ENCODE data around the gene CCDC70. TPM values are rescaled to one million over a fixed set of nuclear protein-coding genes. Genes with fewer than 3 reads are reported as not detected.

Gene CCDC70
- total RNA-seq, 4 donors from 2014 or later: not detected

DNA sequence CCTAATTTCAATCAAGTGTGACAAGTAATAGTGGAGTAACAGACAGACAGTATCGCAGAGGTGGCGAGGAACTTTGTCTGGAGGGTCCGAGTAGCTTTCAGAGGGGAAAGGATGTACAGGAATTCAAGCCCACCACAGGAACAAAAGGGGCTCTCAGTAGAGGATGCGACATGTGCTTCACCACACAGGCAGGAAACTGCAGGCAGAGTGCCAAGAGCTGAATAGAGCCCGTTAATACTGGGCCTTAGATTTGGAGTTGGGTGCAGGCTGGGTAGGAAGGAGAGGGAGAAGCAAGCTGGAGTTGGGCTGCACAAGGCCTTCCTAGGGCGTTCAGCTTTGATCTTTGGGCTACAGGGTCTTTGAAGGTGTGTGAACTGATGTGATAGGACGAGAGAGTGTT, 1.2 kb downstream of the CCDC70 start:
- Histone ChIP-seq H3K27me3 (no peaks in the 10 kb centered on the region), H3K36me3 (no peaks in the 10 kb centered on the region), H3K27ac (no peak overlapping the region), H3K4me1 (no peaks in the 10 kb centered on the region), H3K9me3 (no peaks in the 10 kb centered on the region), H3K4me3 (no peak overlapping the region)
- 52 to 63% methylated on average over 3 to 7 of the region's 7 CpGs for WGBS, 2 donors (ENCODE audit: low coverage in 1 of 2)
- no peak for TF ChIP-seq POLR2AphosphoS5 (IDR thresholded peaks at IDR 0.05)
- no peak for TF ChIP-seq POLR2A (IDR thresholded peaks at IDR 0.05)
- no peak for TF ChIP-seq EP300 (IDR thresholded peaks at IDR 0.05)
- TF ChIP-seq CTCF (IDR thresholded peaks at IDR 0.05): no peak
- ATAC-seq: no peak

DNA sequence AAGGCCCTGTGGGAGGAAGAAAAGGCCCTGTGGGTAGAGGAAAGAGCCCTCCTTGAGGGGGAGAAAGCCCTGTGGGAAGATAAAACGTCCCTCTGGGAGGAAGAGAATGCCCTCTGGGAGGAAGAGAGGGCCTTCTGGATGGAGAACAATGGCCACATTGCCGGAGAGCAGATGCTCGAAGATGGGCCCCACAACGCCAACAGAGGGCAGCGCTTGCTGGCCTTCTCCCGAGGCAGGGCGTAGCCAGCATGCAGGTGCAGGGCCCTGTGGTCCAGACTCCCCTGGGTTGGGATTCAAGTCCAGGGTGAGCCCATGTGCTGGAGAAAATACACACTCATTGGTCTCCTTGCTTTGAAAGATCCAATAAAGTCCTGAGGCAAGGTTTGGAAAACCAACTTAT, 4.1 kb downstream of the CCDC70 start:
- Histone ChIP-seq H3K9me3 (no peaks in the 10 kb centered on the region), H3K27me3 (no peaks in the 10 kb centered on the region), H3K4me1 (no peaks in the 10 kb centered on the region), H3K36me3 (no peaks in the 10 kb centered on the region), H3K27ac (no peak overlapping the region), H3K4me3 (no peak overlapping the region)
- WGBS, 2 donors (ENCODE audit: low coverage in 1 of 2): 65% methylated on average over 3 of the region's 7 CpGs; no CpG with 5 or more reads in 1 of the 2 donors
- no peak for ATAC-seq
- TF ChIP-seq POLR2AphosphoS5 (IDR thresholded peaks at IDR 0.05): no peak
- no peak for TF ChIP-seq EP300 (IDR thresholded peaks at IDR 0.05)
- TF ChIP-seq POLR2A (IDR thresholded peaks at IDR 0.05): no peak
- TF ChIP-seq CTCF (IDR thresholded peaks at IDR 0.05): no peak

- H3K27me3 ChIP-seq: no peaks in the 10 kb centered on the region
- no peak for TF ChIP-seq EP300 (IDR thresholded peaks at IDR 0.05)
- no peak for TF ChIP-seq POLR2AphosphoS5 (IDR thresholded peaks at IDR 0.05)
- no peak for TF ChIP-seq POLR2A (IDR thresholded peaks at IDR 0.05)
- no peak for TF ChIP-seq CTCF (IDR thresholded peaks at IDR 0.05)
- no peak overlapping the region for H3K27ac ChIP-seq
- H3K36me3 ChIP-seq: no peaks in the 10 kb centered on the region
- H3K4me1 ChIP-seq: no peaks in the 10 kb centered on the region
- no peaks in the 10 kb centered on the region for H3K9me3 ChIP-seq
- WGBS, 2 donors (ENCODE audit: low coverage in 1 of 2): 83 to 100% methylated on average over 1 to 4 of the region's 4 CpGs
- H3K4me3 ChIP-seq: no peak overlapping the region
- ATAC-seq: no peak
Measured at GRCh38 chr13:51867062-51867461, 5.3 kb downstream of the CCDC70 start.

DNA sequence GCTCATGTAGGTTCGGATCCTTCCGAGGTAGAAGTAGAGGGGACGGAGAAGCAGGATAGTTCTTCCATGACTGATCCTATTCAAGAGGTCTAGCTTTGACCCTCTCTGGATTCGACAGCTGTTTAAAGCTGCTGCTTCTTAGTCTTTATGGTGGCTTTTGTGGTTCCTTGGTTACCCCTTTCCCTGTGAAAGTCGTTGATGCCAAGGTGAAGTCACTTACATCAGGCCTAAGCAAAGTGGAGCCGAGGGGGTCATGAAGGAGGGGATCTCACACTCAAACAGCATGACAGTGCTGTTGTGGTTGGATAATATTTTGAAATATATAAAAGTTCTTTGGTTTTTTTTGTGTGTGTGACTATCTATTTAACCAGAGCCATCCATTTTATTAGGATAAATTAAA, 8.1 kb downstream of the CCDC70 start:
- H3K36me3 ChIP-seq: no peaks in the 10 kb centered on the region
- H3K27me3 ChIP-seq: no peaks in the 10 kb centered on the region
- H3K27ac ChIP-seq: no peak overlapping the region
- ATAC-seq: no peak
- no peaks in the 10 kb centered on the region for H3K9me3 ChIP-seq
- H3K4me1 ChIP-seq: no peaks in the 10 kb centered on the region
- no peak overlapping the region for H3K4me3 ChIP-seq
- TF ChIP-seq POLR2A (IDR thresholded peaks at IDR 0.05) (no peak), CTCF (IDR thresholded peaks at IDR 0.05) (no peak), EP300 (IDR thresholded peaks at IDR 0.05) (no peak), POLR2AphosphoS5 (IDR thresholded peaks at IDR 0.05) (no peak)
- 83 to 91% methylated on average over 6 of the region's 6 CpGs for WGBS, 2 donors (ENCODE audit: low coverage in 1 of 2)

- TF ChIP-seq CTCF (IDR thresholded peaks at IDR 0.05) (no peak), EP300 (IDR thresholded peaks at IDR 0.05) (no peak), POLR2AphosphoS5 (IDR thresholded peaks at IDR 0.05) (no peak), POLR2A (IDR thresholded peaks at IDR 0.05) (no peak)
- 71% methylated on average over 3 of the region's 3 CpGs; no CpG with 5 or more reads in 1 of the 2 donors for WGBS, 2 donors (ENCODE audit: low coverage in 1 of 2)
Measured at GRCh38 chr13:51870616-51871015, 8.8 kb downstream of the CCDC70 start.

More at GRCh38 chr13:51870616-51871015, 8.8 kb downstream of the CCDC70 start:
- ATAC-seq: no peak
- no peaks in the 10 kb centered on the region for H3K36me3 ChIP-seq
- no peaks in the 10 kb centered on the region for H3K9me3 ChIP-seq
- H3K27ac ChIP-seq: no peak overlapping the region
- H3K27me3 ChIP-seq: no peaks in the 10 kb centered on the region
- no peak overlapping the region for H3K4me3 ChIP-seq
- no peaks in the 10 kb centered on the region for H3K4me1 ChIP-seq
